ENCODE results near the gene FXYD4. TPM values are rescaled to one million over a fixed set of nuclear protein-coding genes. Genes with fewer than 3 reads are reported as not detected.

FXYD4 gene
- total RNA-seq, 1 donor from 2014 or later = not detected

DNA sequence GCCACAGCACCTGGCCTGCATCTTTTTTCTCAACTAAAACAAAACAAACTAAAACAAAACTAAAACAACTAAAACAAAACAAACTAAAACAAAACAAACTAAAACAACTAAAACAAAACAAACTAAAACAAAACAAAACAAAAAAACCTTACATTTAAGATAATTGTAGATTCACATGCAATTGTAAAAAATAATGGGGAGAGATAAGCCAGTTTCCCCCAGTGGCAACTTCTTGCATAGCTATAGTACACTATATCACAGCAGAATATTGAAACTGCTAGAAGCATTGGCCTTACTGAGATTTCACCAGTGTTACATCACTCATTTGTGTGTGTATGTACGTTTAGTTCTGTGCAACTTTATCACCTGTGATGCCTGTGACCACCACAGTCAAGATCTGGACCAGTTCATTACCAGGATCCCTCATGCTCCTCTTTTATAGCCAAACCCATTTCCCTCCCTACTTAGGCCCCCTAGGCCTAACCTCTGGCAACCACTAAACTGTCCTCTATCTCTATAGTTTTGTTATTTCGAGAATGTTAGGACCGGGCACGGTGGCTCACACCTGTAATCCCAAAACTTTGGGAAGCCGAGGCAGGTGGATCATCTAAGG, 9.3 kb downstream of the FXYD4 start:
- DNase-seq (no peak), ATAC-seq (ENCODE audit: low read depth) (no peak)
- Mint-ChIP-seq H3K9me3 (no peaks in the 10 kb centered on the region), H3K36me3 (ENCODE audit: low read depth) (peaks cover 14% of the 10 kb centered on the region), H3K27me3 (no peaks in the 10 kb centered on the region), H3K4me1 (no peaks in the 10 kb centered on the region), H3K27ac (no peak overlapping the region), H3K4me3 (no peak overlapping the region)
- TF ChIP-seq, protein P1, sequence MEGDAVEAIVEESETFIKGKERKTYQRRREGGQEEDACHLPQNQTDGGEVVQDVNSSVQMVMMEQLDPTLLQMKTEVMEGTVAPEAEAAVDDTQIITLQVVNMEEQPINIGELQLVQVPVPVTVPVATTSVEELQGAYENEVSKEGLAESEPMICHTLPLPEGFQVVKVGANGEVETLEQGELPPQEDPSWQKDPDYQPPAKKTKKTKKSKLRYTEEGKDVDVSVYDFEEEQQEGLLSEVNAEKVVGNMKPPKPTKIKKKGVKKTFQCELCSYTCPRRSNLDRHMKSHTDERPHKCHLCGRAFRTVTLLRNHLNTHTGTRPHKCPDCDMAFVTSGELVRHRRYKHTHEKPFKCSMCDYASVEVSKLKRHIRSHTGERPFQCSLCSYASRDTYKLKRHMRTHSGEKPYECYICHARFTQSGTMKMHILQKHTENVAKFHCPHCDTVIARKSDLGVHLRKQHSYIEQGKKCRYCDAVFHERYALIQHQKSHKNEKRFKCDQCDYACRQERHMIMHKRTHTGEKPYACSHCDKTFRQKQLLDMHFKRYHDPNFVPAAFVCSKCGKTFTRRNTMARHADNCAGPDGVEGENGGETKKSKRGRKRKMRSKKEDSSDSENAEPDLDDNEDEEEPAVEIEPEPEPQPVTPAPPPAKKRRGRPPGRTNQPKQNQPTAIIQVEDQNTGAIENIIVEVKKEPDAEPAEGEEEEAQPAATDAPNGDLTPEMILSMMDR (IDR thresholded peaks at IDR 0.05) = no peak
- intact Hi-C loops (cut with micrococcal nuclease) = no loop called here
- ChIA-PET CTCF (no interaction called here), POLR2A (no interaction called here)

DNA sequence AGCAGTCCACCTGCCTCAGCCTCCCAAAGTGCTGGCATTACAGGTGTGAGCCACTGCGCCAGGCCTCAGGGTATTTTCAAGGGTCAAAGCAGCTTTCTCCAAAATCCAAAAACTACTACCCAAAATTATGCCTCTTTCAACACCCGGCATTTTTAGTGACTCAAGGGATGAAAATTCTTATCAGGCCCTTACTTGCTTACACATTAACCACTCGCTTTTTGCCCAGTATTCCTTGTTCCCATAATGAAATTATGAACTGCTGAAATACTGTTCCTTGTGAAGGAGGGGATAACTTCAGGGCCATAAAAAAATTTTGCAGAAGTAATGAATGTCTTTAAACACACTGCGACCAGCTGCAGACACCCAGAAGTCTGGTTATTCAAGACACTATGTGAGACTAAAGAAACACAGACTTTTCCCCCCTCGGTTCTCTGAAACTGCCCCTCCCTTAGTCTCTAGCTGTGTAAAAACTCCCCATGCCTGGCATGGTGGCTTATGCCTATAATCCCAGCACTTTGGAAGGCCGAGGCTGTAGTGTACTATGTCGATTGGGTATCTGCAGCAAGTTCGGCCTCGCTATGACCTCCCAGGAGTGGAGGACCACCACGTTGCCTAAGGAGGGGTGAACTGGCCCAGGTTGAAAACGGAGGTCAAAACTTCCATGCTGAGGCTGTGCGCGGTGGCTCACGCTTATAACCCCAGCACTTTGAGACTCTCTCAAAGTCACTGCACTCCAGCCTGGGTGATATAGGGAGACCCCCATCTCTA, 12.0 kb downstream of the FXYD4 start:
- Mint-ChIP-seq H3K36me3 (ENCODE audit: low read depth) (peaks cover 41% of the 10 kb centered on the region), H3K9me3 (no peaks in the 10 kb centered on the region), H3K27me3 (no peaks in the 10 kb centered on the region), H3K27ac (no peak overlapping the region), H3K4me3 (no peak overlapping the region), H3K4me1 (peaks cover 18% of the 10 kb centered on the region)
- ChIA-PET CTCF (no interaction called here), POLR2A (interaction anchor here (0.7 kb wide), 1 partner anchor 20 kb away, joined by 3 read pairs; no protein-coding TSS in a partner anchor)
- DNase-seq (no peak), ATAC-seq (ENCODE audit: low read depth) (no peak)
- intact Hi-C loops (cut with micrococcal nuclease) = no loop called here
- TF ChIP-seq, protein P1 (IDR thresholded peaks at IDR 0.05) = no peak

DNA sequence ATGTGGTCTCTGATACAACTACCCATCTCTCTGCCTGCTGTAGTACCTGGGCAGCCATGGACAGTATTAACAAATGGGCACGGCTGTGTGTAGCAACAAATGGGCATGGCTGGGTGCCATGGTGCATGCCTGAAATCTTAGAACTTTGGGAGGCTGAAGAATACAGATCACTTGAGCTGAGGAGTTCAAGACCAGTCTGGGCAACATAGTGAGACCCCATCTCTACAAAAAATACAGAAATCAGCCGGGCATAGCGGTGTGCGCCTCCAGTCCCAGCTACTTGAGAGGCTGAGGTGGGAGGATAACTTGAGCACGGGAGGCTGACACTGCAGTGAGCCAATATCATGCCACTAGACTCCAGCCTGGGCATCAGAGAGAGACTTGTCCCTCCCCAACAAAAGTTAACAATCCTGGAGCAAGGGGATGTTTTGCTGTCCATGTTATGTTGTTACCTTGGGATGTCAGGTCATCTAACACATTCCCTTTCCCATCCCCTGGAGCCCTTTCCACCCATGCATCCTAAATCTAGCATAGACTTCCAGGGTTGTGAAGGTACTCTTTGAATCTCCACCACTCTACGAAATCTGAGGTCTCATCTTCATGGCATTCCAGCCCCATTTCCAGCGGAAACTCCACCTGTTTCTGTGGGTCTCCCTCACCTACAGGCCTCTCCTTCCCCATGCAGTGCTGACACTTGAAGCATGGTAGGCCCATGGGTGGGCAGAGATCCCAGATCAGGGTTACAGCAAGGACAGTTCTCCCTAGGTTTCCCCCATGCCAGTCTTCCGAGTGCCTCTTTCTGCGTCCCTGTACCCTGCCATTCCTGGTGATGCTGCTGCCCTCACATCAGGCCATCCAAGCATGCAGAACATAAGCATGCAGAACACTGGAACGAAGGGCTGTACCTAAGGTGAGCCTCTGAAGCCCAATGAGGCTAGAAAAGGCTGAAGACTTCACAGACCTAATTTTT, 13.1 kb downstream of the FXYD4 start:
- peak overlapping the region; percentile 41 for H3K27ac Mint-ChIP-seq
- TF ChIP-seq, protein P1 (IDR thresholded peaks at IDR 0.05) = no peak
- peaks cover 25% of the 10 kb centered on the region for H3K4me1 Mint-ChIP-seq
- ATAC-seq (ENCODE audit: low read depth) (no peak), DNase-seq (no peak)
- H3K27me3 Mint-ChIP-seq = no peaks in the 10 kb centered on the region
- intact Hi-C loops (cut with micrococcal nuclease) = no loop called here
- ChIA-PET POLR2A (interaction anchor here (0.6 kb wide), 1 partner anchor 10 kb away, joined by 7 read pairs; no protein-coding TSS in a partner anchor), CTCF (interaction anchor here (1.2 kb wide), 1 partner anchor 91 kb away, joined by 4 read pairs; no protein-coding TSS in a partner anchor)
- H3K4me3 Mint-ChIP-seq = no peak overlapping the region
- H3K36me3 Mint-ChIP-seq (ENCODE audit: low read depth) = peaks cover 52% of the 10 kb centered on the region
- H3K9me3 Mint-ChIP-seq = no peaks in the 10 kb centered on the region

DNA sequence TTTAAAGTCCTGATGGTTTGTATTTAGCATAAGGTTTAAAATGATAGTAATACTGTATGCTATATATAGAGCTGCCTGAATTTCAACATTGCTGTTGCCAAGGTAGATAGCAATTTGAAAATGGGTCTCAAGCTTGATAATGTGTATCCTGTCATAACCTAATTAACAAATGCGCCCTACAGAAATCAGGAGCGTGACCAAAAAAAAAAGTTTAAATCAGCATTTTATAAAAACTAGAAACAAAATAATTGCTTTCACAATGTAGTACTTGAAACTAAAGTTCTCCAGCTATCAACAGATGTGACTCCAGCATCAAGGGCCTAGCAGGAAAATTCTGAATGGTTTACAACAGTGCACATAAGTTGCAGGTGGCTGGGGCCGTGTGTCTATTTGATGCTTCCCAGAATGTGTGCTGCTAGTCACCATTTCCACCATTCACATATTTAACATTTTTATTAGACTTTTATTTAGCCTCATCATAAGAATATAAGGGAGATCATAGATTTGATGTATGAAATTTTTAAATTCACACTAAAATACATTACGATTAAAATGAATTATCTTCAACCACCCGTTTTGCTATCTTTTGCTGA, 14.1 kb downstream of the FXYD4 start:
- no peak for DNase-seq
- Mint-ChIP-seq H3K36me3 (ENCODE audit: low read depth) (peaks cover 62% of the 10 kb centered on the region), H3K27me3 (no peaks in the 10 kb centered on the region), H3K4me1 (peaks cover 31% of the 10 kb centered on the region), H3K9me3 (no peaks in the 10 kb centered on the region), H3K4me3 (no peak overlapping the region), H3K27ac (no peak overlapping the region)
- POLR2A ChIA-PET = interaction anchor here (0.6 kb wide), 1 partner anchor 11 kb away, joined by 7 read pairs; no protein-coding TSS in a partner anchor
- CTCF ChIA-PET = interaction anchor here (1.2 kb wide), 1 partner anchor 92 kb away, joined by 4 read pairs; no protein-coding TSS in a partner anchor
- TF ChIP-seq, protein P1 (IDR thresholded peaks at IDR 0.05) = no peak
- no peak for ATAC-seq (ENCODE audit: low read depth)
- intact Hi-C loops (cut with micrococcal nuclease) = no loop called here
